ENCODE data around the gene NR2F2.

NR2F2 gene

GRCh38 chr15:96342406-96343112 is 12.1 kb downstream of the NR2F2 start:
- no peak for DNase-seq (ENCODE audit: low read depth in 2 of 2)

DNA sequence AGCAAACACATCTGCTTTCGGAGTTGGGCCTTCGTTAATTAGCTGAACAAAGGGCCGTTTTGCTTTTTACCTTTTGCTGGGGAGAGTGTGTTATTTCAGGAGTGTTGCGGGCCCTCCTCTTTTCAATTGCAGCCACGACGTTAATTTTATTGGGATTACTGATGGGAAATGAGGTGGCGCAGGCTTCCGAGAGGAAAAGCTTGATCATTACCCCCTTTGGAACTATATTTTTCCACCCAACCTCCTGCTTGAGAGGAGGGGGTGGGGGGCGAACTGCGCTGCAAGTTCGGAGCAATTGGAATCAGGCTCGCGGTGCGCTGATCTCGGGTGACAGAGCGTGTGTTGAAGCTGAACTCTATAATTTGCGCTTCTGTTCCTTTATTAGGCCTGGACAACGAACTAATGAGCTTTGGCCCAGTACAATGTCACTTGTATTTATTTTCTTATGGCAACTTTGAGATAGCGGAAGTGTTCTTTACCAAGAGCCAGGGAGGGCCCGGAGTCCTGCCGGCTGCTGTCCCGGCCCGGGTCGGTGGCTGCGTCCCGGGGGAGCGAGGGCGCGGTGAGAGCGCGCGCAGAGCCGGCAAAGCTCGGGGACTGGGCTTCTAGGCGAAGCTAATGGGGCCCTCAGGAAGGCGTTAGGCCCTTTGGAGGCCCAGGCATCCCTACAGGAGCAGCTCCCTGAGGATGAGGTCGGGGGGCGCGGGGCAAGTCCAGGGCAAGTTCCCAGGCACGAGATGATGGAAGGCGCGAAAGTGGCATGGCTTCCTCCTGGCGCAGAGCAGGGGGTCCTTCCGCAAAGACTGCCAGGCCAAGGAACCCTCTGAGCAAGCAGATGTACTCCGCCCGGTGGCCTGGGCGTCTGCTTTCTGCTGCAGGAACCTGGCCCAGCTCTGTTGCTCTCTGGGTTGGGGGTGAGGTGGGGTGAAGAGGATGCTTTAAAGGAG is 12.9 kb downstream of the NR2F2 start:
- no peak for DNase-seq (ENCODE audit: low read depth in 2 of 2)

DNA sequence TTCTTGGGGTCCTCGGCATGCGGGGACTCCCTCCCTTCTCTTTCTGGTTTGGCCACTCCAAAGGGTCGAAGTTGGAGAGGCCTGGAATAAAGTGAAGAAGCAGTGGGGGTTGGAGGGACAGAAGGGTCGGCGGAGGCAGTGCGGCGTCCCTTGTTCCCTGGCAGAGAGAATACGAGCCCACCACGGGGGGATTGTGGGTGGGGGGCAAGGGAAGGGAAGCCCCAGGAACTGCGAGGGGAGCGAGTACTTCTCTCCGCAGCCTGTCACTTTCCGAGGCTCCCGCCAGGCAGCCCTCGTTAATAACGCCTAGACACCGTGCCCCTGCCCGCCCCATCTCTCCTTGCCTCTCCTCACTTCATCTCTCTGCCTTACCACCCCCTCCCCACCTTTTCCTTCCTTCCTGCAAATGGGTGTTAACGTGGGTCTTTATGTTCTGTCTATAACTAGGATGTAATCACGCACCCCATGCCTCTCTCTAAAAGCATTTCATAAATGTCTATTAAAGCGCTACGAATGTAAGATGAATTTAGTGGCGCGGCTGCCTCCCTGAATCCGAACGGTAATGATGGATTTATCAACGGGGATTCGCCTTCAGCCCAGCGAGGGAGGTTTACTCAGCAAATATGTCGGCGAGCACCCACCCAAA is 13.7 kb downstream of the NR2F2 start:
- no peak for DNase-seq (ENCODE audit: low read depth in 2 of 2)

DNA sequence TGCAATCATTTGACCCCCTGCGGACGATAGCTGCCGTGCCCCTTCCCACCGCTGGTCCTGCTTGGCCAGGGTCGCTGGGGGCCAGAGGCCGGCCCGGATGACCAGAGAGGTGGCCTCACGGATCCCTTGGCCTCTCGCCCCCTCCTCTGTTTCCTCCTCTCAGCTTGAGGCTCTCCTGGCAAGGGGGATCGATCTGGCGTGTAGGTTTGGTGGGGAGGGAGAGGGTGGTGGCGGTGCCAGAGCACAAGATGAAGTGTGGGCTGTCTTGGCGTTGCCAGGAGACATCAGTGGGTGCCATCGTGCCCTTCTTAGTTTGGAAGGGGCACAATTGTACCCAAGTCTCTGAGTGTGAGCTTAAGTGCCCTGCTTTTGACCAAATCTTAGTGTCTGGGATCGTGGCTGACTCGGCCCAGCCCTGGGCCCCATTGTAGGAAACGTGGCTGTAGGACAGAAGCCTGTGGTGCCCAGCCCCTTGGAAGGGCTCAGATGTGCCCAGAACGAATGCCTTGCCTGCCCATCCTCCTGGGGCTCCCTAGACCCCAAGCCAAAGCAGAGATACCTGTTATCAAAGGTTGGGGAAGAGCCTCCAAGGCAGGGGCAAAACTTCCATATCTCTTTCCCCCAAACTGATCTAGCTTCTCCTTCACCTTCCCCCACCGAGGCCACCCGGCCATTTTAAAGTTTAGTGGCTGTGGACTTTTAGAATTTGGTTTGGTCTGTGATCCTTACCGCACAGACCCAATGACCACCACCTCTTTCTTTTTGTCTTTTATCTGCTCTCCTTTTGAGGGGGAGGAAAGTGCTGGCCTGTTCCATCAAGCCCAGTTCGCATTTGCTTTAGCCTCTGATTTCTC is 14.4 kb downstream of the NR2F2 start:
- no peak for DNase-seq (ENCODE audit: low read depth in 2 of 2)

DNA sequence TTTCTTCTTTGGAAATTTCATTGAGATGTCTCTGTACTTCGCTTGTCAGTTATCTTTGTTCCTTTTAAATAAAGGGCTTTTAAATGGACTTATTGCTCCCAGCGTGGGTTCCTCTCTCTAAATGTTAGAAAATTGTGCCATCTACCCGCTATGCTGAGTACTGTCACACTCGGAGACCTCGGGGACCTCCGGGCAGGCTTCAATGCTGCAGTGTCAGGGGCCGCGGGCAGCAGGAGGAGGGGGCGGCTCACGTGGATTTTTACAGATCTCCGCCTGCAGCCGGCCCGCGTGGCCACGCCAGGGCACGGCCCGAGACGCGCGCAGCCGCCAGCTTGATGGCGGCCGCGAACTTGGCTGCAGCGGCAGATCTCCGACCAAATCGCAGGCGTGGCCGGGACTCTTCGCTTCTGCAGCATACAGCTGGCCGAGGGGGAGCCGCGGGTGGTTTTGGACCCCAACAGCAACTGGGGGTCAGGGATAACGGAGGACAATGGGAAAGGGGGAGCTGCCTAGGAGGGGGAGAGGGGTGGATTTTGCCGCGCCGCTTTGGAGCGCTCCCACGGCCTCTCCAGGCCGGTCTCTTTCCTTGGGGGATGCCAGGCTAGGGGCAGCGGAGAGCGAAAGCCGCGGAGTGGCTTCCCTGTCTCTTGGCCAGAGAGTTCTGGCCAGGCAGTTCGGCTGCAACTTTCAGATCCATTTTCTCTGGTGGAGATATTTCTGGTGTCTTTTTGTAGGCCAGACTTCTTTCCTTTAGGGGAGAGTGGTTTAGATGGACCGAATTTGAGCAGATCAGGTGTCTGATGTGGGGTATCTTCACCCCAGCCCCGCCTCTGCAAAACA is 15.3 kb downstream of the NR2F2 start:
- no peak for DNase-seq (ENCODE audit: low read depth in 2 of 2)

DNA sequence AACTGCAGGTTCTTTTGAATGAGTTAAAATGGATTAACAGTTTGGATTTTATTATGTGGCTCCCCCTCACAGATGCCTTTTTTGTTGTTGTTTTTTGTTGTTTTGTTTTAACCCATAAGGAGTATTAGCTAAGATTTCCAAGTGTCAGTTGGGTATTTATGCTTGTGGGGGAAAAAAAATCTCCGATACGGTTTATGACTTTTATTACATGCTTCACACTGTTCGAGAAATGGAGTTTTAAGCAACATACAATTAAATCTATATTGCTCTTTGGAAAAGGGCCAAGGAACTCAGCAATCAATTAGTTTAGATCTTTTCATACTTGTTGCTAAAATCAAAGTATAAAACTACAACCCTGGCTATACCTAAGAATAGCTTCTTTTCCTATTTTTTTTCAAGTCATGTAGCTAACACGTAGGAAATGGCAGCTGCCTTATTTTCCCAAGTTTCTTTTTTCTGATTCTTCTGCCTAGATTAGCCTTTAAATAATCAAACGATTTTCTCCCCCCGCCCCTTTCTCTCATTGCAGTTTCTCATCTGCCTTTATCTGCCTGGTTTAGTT is 16.0 kb downstream of the NR2F2 start:
- no peak for DNase-seq (ENCODE audit: low read depth in 2 of 2)

DNA sequence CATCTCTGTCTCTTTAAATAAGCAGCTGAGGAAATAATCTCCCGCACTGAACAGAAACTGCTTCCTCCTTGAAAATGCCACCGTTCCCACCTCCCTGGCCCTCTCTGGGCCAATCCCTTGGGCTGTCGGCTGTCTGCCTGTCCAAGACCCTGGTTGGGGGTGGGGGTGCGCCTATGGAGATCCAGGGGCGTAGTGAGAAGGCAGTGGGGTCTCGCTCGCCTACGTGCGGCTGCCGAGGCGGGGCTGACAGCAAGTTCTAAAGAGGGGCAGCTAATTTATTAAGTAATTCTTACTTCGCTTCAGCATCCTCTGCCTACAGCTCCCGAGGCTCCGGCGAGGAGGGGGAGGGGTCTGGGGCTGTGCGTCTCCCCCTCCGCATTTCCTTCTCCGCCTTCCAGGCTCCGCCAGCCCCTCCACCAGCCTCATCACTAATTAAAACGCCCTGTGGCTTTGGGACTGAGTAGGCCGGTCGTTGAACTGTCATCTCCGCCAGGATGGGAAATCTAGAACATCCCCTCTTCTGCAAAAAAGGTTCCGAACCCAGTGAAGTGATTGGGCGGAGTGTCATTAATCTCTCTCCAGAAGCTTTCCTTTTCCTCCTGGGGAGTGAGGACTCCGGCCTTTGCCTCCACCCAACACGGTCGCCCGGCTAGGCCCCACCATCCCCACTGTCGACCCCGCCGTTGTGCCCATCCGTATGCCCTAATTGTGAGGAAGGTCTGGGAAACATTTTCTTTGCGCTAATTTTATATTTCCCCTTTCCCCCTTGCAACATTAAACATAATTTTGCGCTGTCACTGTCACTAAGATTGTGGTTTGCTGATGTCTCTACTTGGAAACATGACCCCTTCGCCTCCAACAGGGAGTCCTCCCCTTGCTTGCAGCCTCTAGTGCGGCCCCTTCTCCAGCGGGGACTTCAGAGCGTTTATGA is 16.9 kb downstream of the NR2F2 start:
- no peak for DNase-seq (ENCODE audit: low read depth in 2 of 2)

DNA sequence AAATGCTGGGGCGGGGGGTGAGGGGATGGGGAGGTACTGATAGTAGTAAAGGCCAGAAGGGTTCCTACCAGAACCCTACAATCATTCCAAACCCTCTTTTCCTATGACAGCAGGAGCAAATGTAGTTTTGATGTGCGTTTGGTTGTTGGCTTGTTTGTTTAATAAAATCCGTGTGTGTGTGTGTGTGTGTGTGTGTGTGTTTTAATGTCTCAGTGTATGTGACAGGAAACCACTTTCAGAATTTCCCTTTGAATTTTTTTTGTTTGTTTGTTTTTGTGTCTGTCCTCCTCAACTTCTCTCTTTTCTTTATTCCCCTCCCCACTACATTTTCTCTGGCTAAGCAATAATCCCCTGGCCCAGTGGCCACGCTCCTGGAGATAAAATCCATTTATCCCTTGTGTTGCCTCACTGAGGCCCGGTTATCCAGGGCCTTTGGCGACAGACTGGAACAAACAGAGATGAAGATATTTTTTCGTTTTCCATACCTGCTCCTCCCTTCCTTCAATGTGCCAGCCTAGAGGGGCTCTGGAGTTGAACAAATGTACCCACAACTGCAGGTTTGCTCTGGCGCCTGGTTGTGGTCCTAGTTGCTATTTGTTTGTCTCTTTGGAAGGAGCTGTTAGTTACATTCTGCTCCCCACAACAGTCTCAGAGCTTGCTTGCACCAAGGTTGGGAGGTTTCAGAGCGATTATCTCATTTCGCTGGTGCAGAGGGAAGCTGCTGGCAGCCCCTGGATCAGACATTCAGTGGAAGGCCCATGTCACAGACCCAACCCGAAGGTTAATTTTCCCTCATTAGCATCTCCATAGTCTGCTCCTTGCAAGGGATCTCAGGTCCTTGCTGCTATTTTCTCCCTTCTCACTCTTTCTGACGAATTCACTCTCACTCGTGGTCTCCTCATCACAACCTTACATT is 17.9 kb downstream of the NR2F2 start:
- no peak for DNase-seq (ENCODE audit: low read depth in 2 of 2)

GRCh38 chr15:96349034-96349856 is 18.7 kb downstream of the NR2F2 start:
- no peak for DNase-seq (ENCODE audit: low read depth in 2 of 2)

DNA sequence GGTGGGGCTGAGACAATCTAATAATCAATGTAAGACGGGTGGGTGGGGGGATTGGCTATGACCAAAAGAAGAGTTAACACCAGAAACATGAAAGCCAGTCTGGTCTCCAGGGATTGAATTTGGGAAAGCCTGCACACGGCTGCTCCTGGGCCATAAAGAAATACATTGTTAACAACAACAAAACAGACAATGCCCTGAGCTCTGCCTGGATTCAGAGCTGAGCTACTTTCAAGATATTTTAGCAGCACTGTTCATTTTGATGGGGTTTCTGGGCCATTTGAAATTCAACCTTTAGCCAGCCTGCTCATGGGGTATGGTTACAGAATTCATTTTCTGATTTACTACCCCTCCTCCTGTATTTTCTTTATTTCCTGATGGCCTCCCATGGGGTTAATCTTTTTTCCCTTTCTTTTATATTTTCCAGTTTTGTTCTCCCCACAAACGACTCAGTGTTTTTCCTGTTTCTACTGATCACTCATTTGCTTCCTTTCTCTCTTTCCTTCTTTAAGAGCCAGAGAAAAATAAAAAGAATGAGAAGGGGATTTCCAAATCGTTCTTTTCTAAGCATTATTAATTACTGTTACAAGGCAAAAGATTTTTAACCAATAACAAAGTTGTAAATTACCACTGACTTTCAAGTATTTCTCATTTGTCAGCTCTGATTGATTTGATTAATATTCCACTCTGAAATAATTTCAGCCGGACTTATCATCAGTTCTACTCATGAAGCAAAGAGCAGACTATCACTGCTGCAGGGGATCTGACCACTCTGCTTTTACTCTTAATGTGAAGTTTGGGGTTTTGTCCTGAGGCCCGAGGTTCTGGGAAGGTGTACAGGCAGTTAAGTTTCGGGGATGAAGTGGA is 19.6 kb downstream of the NR2F2 start:
- no peak for DNase-seq (ENCODE audit: low read depth in 2 of 2)

DNA sequence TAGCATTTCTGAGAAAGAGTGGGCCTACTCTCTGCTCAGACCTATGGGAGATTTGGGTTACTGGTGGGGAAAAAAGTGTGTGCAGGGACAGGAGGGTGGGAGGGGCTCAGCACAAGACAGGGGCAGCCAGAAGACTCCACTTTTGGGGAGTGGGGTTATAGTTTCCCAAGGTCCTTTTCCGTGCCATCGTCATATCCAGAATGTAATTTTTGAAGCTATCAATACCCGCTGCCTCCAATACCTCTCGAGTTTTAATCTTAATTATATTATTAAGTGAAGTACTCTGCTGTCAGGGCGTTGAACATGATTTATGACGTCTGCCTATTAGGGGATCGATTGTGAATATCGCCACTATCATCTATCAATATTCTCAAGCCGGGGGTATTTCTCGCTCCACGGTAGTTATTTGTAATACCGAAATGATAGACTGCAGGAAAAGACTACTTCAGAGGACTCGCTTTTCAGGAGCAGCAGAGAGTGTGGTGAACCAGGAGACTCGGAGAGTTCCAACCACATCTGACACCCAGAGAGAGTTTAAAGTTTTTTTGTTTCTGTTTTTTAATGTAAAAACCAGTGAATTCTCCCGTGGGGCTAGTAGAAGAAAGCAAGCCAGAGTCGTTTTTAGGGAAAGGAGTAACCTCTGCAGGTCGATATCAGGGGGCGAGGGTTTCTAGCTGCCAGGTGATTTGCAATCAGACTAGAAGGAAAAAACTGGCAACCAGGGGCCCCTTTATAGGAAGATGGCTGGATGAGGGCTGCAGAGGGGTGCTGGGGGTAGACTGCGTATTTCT is 20.6 kb downstream of the NR2F2 start:
- DNase-seq (ENCODE audit: low read depth in 2 of 2) = no peak

- DNase-seq (ENCODE audit: low read depth in 2 of 2) = no peak
Measured at GRCh38 chr15:96351761-96352603, 21.5 kb downstream of the NR2F2 start.

- DNase-seq (ENCODE audit: low read depth in 2 of 2) = no peak
Measured at GRCh38 chr15:96352604-96353405, 22.3 kb downstream of the NR2F2 start.
